GM18870 (cell line): ENCODE measurements around the gene KLK11.

ENCODE experiments used
- ATAC-seq: cut with Tn5 transposase; IDR thresholded peaks from one replicate; pipeline ENCODE4 v1.9.1; 2021; ENCODE audit warnings: moderate library complexity; ENCODE audit not compliant: unreplicated experiment

KLK11 gene

DNA sequence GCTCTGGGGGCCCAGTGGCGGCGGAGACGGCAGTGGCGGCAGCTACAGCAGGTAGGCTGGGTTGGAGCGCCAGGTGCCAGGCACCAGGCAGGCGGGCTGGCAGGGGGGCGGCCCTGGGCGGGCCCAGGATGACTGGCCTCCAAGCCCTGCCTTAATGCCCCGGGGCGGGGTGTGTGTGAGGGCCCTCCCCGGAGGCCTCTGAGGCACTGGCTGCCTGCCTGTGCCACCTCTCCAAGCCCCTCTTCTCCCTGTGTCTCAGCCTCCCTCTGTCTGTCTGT lies at the start of gene KLK11:
Gene KLK11 (minus strand): TSS at position 63 of the 278 bp plus-strand sequence. CDS start 985 bp downstream, outside the sequence.
- ATAC-seq, result no peak

DNA sequence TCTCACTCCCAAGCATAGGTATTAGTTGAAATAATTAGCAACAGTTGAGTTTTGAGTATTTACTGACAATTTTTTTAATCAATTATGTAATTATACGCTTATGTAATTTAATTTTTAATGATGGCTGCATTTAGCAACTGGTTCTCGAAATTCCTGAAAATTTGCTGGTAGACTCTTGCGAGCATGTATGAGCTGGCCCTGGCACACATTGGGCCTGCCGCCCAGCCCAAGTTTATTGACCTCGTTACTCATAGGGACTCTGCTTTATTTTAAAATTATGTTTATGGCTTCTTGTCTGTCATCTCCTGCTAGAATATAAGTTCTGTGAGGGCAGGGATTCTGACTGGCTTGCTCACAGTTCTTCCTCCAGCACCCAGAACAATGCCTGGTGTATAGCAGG lies 49.6 kb upstream of the KLK11 start:
- no peak for ATAC-seq

GRCh38 chr19:51071095-51071405 lies 44.6 kb upstream of the KLK11 start:
- no peak for ATAC-seq

- no peak for ATAC-seq
Observed at GRCh38 chr19:51070334-51071094, 44.1 kb upstream of the KLK11 start.

- ATAC-seq, result no peak
Observed at GRCh38 chr19:51066393-51067186, 40.2 kb upstream of the KLK11 start.

GRCh38 chr19:51065221-51065960 lies 39.0 kb upstream of the KLK11 start:
- ATAC-seq, result no peak

DNA sequence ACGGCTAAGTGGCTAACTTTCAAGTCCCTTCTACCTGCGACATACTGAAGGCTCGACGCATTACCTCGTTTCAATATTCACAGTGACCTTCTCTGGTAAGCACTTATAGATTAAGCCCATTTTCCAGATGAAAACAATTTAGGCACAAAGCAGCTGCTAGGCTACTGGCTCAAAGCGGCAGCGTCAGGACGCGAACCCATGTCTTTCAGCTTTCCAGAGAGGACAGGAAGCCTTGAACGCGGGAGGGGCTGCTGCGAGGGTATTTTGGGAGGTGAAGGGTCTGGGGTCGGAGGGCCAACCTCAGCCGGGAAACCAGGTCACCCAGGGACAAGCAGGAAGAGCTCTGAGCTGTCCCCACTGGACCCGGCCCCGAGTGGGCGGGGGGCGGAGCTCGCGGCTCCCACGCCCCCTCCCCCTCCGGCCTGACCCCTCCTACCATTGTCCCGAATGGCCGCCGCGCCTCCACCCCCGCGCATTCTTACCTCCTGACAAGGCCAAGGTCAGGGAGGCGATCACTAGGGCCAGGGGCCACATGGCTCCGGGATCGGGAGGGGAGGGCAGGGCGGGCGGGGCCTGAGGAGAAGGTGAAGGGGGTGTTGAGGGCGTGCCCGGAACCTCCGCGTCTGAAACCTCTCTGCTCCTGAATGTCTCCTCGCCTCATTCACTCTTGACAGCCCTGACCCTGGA lies 38.3 kb upstream of the KLK11 start, which contains the start of gene KLK13:
Gene KLK13 (minus strand): TSS at position 559 of the 687 bp plus-strand sequence. CDS start 25 bp downstream, at position 534.
- ATAC-seq, result no peak

- ATAC-seq, result no peak
Observed at GRCh38 chr19:51063664-51064063, 37.2 kb upstream of the KLK11 start.

DNA sequence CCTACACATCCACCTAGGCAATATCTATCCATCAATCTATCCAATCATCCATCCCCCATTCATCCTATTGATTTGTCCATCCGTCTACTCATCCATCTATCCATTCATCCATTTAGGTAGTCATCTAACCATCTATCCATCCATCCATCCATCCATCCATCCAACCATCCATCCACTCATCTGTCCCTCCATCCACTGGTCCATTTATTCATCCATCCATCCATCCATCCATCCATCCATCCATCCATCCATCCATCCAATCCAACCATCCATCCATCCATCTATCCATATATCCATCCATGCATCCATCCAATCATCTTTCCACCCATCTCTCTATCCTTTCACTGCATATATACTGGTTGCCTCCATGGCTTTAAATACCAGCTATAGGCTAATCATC lies 34.6 kb upstream of the KLK11 start:
- no peak for ATAC-seq

DNA sequence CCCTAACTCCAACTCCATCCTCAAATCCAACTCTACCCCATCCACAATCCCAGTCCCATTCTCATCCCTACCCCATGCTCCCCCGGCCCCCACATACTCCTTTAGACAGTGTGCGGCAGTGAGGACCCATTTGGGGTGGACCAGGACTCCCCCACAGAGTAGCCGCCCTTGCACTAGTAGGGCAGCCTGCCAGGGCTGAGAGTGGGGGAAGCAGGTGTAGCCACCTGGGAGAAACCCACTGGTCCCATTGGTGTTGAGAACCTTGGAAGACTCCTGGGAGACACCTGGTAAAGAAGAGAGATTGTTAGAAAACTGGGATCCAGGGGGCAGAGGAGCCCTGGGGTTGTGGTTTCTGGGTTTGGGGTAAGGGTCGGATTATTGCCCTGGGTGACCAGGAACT lies 33.9 kb upstream of the KLK11 start:
- no peak for ATAC-seq

- ATAC-seq, result no peak
Observed at GRCh38 chr19:51059715-51060114, 33.3 kb upstream of the KLK11 start.

GRCh38 chr19:51055866-51056265 lies 29.4 kb upstream of the KLK11 start:
- ATAC-seq, result no peak

DNA sequence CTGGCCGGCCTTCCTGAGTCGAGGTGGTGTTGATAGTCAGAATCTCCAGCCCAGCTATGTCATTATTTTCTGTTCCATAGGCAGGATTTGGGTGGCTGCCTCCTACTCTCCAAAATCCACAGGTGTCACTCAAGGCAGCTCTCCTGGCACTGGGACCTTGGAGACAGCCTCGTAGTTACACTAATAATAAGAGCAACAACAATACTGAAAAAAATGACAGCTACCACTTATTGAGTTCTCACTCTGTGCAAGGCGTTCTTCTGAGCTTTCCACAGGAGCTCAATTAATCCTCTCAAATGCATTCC lies 20.6 kb upstream of the KLK11 start:
- no peak for ATAC-seq

DNA sequence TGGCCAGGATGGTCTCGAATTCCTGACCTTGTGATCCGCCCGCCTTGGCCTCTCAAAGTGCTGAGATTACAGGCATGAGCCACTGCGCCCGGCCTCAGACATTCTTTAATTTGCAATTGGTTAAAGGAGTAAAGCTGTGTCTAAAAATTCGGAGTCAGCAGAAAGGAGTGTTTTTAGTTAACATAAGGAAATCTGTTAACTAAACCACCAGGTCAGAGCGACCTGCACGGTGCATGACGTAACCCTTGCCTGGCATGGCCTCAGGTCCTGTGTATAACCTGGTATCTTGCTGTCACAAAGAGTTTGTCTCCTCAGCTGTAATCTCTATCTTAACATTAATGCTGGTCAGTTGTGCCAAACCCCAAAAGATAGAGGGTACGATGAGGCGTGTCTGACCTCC lies 17.9 kb upstream of the KLK11 start:
- ATAC-seq, result no peak

- ATAC-seq, result no peak
Observed at GRCh38 chr19:51043497-51043896, 17.1 kb upstream of the KLK11 start.

DNA sequence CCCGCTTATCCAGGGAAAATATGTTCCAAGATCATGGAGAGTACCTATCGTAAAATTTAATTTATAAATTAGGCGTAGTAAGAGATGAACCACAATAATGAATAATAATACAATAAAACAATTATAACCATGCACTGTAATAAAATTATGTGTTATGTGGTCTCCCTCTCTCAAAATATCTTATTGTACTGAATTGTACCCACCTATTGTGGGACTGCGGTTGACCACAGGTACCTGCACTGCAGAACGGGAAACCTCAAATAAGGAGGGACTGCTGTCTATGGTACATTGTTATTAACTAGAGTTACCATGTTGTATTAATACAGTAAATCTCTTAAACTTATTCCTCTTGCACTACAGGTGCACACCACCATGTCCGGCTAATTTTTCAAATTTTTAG lies 13.7 kb upstream of the KLK11 start:
- no peak for ATAC-seq

DNA sequence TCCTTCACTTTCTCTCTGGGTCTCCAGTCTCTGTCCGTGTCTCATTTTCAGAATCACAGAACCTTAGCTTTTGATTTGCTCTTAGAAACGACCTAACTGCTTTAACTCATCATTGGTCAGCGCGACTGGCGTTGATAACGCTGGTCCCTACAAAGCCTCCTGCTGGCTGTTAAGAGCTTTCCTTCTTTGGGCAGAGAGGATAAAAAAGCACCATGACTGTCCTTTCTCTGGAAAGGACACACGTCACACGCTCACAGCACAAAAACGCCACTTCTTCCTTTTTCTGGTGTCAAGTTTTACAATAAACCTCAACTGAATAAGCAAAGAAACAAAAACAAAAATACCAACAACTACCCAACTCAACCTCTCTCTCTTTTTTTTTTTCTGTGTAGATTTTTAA lies 10.1 kb upstream of the KLK11 start:
- ATAC-seq, result no peak

DNA sequence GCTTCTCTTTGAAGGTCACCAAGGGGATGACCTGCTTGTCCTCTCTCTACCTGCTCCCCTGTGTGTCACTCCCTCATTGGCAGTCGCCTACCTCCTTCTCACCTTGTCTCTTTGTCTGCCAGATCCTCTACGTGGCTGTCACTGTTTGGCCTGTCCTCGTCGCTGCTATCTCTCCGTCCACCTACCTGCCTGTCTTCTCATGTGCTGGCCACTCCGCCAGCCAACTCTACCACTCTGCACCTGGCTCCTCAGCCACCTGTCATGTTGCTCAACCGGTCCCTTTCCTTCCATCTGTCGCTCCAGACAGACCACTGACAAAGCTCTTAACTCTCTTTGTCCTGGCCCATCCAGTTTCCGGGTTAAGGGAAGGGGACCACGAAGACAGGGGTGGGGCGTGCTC lies 8.3 kb upstream of the KLK11 start, which contains the start of gene KLK12:
Gene KLK12 (minus strand): TSS at position 299 of the 400 bp plus-strand sequence. CDS start 381 bp downstream, outside the sequence.
- no peak for ATAC-seq

- ATAC-seq, result no peak
Observed at GRCh38 chr19:51031880-51032225, 5.4 kb upstream of the KLK11 start.

- no peak for ATAC-seq
Observed at GRCh38 chr19:51031220-51031879, 4.9 kb upstream of the KLK11 start.

- no peak for ATAC-seq
Observed at GRCh38 chr19:51030631-51031030, 4.2 kb upstream of the KLK11 start.
